HG03457 (cell line): ENCODE measurements around the gene LSR.
"Not testable (repeated sequence)": the region's sequence is repeated elsewhere in the genome, so short reads cannot be mapped to it uniquely, and the experiment has no call there.

Experiments used
- ATAC-seq: cut with Tn5 transposase; IDR thresholded peaks from one replicate; pipeline ENCODE4 v1.9.1; 2021; ENCODE audit warnings: moderate number of reproducible peaks; ENCODE audit not compliant: unreplicated experiment

The LSR gene

DNA sequence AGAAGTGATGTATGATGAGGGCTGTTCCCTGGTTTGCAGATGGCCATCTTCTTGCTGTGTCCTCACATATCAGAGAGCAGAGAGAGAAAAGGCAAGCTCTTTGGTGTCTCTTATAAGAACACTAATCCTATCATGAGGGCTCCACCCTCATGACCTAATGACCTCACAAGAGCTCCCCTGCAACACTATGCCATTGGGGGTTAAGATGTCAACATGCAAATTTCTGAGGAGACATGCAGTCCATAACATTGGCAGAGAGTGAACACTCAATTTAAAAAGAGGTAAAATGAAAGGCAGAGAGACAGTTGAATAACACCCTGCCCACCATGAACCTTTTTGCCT is 31.2 kb upstream of the LSR start:
- no peak for ATAC-seq

DNA sequence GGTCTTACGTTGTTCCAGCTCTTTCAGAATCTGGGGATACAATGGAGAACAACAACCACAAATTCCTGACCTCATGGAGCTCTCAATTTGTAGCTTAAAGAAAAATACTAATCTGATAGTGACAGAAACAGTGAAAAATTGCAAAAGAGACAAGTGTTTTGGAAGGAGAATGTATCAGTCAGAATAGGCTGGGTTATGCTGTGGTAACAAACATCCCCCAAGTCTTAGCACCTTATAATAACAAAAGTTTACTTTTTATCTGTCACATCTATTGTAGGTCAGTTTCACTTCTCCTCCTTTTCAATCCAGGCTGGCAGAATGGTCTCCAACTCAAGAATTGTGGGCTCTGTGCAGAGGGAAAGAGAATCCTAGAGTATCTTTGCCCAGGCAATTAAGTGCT is 29.8 kb upstream of the LSR start:
- ATAC-seq: no peak

DNA sequence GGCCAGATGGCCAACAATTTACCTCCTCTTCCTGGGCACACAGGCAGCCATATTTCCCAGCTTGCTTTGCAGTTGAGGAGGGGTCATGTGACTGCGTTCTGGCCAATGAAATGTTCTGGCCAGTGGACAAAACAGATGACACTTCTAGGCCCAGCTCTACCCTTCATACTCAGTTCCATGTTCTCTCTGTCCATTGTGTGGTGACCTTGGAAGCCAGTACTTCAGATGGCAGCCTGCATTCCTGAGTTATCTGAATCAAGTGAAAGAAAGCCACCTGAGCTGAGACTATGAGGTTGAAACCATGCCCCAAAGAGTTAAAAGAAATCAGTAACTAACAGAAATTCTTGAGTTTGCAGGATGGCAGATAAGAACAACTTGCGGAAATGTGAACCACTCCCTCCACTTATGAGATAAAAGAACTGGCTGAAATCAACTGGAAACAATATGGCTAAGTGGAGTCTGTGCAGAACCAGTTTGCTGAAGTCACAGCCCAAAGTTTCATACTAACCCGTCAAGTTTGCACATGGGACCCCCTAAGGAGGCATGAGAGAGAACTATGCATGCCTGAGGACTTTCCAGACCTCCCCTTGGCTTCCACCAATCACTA is 28.4 kb upstream of the LSR start:
- no peak for ATAC-seq

DNA sequence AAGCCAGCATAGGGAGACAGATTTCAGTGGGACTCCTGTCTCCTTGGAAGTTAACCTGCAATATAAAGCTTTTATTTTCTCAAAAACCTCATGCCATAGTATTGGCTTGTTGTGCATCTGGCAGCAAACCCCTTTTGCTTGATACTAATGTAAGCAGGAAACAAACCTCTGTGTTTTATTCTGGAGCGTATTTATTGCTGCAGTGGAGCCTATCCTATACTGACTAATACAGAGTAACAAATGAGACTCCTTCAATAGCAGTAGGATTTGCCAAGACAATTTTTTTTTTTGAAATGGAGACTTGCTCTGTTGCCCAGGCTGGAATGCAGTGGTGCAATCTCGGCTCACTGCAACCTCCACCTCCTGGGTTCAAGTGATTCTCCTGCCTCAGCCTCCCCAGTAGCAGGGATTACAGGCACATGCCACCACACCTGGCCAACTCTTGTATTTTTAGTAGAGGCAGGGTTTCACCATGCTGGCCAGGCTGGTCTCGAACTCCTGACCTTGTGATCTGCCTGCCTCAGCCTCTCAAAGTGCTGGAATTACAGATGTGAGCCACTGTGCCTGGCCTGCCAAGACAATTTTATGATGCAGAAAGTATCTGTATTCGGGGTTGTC is 27.7 kb upstream of the LSR start:
- ATAC-seq: not testable (repeated sequence)

DNA sequence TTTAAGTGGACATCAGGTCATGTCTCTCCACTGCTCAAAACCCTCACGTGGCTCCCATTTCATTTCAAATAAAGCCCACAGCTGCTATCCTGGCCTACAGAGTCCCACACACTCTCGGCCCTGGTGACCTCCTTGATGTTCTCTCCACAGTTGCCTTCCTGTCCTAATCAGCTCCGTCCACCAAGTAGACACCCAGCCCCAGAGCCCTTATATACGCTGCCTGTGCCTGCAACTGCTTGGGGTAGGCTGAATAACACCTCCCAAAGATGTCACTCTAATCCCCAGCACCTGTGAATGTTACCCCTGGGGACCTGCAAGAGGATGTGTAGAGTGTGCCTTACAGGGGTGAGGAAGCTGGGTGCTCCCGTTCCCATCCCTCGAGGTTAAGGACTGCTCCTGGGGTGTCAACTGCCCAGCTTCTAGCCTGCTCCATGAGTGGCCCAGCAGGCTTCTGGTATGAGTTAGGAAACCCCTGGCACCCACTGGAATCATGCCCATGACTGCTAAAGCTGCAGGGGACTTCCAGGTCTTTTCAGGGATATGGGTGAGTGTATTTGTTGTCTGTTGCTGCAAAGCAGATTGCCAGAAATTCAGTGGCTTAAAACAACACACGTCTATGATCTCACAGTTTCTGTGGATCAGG is 26.3 kb upstream of the LSR start:
- no peak for ATAC-seq

DNA sequence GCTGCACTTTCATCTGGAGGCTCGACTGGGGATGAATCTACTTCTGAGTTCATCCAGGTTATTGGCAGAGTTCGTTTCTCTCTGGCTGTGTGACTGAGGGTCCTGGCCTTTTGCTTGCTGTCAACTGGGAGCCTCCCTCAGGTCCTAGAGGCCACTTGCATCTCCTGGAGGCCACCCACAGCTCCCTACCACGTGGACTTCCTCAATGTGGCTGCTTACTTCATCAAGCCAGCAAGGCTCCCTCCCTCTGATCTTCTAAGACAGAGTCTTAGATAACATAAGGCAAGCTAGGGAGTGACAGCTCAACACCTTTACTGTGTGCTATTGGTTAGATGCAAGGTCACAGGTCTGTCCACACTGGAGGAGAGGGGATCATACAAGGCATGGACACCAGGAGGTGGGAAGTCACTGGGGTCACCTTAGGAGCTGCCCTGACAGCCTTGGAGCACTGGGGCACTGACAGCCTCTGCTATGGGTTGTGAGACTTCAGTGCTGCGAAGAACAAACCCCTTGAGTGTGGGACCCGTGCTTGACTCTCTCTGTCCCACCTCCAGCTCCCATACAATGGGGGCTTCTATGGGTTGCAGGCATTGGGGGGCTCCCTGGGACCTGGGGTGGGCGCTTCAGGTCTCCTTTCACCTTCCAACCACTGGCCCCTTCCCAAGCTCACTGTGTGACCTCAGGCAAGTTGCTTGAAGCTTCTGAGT is 25.6 kb upstream of the LSR start:
- no peak for ATAC-seq

DNA sequence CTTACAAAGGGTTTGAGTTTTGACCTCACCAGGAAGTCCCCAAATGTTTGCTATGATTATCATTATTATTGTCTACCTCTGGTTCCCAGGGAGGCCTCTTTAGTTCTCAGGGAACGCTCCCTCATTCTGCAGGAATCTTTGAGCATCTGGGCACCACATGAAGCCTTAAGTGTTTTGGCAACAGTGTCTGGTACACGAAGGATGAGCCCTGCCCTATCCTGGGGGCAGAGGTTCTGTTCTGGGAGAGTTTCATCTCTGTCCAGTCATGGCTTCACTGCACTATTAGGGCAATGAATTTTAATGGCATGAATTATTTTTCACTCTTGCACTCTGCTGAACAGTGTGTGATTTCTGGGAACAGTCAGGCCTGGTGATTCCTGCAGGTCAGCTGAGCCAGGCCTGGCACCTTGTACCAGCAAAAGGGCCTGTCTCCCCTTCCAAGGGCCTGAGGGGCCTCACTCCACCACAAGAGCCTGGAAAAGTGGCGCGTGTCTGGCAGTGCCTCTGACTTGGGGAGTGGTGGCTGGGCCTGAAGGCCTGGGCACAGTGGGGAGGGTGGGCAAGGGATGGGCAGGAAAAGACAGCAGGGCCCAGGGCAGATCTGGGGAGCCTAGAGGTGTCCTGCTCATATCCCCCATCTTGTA is 24.8 kb upstream of the LSR start:
- no peak for ATAC-seq

DNA sequence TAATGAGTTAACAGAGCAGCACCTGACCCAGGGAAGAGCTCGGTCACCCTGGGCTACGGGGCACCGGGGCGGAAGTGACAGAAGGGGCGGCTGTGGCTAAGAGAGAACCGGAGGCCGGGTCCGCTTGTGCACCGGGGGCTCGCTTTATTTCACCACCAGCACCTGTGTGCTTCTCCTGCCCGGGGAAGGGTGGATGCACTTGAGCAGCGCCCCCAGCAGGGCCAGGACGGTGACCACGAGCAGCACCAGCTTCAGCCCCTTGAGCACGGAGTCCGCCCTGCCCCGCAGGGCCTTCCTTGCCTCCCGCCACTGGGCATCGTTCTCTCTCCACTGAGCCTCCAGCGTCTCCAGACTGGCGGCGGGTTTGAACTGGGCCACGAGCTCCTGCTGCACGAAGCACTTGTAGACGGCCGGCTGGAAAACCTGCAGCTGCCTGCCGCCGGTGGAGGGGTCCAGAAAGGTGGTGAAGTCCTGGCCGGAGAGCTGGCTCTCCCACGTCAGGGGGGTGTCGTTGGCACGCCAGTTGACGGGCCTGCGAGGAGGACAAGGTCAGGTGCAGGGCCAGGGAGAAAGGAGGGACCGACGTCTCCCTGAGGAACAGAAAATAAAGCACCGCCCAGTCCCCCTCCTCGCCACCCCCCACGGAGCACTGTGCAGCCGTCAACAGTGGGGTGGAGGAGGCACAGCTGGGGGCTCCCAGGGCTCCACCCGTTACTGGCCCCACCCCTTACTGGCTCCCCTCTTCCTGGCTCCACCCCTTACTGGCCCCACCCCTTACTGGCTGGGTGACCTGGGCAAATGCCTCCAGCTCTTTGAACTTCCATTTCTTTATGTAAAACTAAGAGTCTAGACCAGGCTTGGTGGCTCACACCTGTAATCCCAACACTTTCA is 23.9 kb upstream of the LSR start:
- no peak for ATAC-seq

DNA sequence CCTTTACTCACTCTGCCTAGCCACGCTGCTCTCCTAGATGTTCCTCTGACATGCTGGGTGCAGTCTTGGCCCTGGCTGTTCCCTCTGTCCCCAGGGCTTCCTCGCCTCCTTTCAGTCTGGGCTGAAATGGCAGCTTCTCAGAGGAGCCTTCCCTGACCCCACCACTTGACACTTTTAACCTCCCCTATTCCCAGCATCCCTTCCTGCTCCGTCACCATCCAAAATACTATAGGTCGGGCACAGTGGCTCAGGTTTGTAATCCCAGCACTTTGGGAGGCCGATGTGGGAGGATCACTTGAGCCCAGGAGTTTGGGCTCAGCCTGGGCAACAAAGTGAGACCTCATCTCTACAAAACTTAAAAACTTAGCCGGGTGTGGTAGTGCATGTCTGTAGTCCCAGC is 22.9 kb upstream of the LSR start:
- ATAC-seq: no peak

DNA sequence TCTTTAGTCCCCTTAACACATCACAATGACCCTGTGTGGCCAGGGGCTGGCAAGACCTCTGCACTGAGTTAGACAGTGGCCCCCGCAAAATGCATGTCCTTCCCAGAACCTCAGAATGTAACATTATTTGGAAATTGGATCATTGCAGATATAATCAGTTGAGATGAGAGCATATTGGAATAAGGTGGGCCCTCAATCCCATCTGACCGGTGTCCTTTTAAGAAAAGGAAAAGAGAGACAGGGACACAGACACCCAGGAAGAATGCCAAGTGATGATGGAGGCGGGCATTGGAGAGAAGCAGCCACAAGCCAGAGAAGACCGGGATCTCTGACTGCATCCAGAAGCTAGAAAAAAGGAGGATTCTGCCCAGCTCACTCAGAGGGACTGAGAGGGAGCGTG is 22.1 kb upstream of the LSR start:
- ATAC-seq: no peak

DNA sequence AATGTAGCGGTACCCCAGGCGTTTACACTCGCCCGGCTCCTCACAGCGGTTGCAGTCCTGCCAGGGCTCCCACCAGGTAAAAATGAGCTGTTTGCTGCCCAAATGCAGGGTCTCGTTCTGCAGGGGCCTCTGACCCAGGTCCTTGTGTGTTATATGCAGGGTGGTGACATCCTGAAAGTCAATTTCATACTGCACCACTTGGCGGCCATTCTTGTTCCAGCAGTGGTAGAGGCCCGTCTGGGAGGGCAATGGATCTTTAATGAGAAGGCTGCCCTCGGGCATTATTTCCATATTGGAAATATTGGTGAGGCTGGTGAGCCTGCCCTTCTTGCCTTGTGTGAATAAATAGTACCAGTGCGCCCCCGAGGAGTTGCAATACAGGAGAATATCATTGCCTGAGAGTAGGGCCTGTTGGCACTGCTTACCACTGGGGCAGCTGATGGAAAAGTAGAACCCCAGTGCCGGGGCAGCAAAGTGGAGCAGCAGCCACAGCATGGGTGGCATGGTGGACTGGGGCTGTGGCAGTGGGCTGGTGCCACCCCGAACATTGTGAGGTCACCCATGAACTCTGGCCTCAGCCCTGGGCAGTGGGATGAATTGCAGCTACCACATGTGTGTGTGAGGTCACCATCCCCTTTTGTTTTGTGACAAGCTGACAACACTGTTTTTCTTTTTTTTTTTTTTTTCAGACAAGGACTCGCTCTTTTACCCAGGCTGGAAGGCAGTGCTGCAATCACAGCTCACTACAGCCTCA is 20.4 kb upstream of the LSR start, which contains the start of gene FAM187B:
Gene FAM187B (minus strand): TSS at position 563 of the 754 bp plus-strand sequence. CDS start 59 bp downstream, at position 504.
- ATAC-seq: no peak

DNA sequence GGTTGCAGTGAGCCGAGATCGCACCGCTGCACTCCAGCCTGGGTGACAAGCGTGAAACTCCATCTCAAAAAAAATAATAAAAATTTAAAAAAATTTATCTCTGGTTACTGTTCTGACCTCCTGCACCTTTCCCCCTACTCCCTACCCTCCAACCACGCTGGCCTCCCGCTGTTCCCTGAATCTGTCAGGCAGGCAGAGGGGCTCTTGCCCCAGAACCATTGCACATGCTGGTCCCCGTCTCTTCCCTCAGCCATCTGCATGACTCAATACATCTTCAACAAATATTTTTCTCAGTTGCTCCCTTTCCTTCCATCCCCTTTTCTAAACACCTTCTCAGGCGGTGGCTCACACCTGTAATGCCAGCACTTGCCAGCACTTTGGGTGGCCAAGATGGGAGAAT is 19.2 kb upstream of the LSR start:
- no peak for ATAC-seq

DNA sequence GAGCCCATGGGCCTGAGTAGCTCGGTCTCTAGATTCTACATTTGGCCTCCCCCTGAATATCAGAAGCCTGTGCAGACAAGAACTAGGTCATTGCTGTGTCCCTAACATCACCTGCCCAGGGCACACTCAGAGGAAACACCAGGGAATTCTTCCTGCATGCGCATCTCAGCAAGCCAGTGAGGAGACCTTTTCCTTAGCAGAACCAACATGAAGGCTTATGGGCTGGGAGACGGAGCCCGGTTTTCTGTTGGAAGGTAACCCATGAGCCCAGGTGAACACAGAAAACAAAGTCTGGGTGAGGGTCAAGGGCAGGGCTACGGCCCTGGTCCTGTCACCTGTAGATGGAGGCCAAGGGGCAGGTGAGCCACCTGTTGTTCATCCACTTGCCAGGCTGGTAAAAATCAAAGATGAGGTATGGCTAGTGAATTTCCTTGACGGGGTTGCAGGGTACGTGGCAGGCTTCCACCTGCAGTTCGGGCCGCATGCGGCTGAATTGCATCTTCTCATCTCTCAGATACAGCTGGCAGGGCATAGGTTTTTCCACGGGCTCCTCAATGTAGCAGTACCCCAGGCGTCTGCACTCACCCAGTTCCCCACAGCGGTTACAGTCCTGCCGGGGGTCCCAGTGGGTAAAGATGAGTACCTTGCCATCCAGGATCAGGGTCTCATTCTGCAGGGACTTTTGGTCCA is 16.7 kb upstream of the LSR start:
- ATAC-seq: no peak

DNA sequence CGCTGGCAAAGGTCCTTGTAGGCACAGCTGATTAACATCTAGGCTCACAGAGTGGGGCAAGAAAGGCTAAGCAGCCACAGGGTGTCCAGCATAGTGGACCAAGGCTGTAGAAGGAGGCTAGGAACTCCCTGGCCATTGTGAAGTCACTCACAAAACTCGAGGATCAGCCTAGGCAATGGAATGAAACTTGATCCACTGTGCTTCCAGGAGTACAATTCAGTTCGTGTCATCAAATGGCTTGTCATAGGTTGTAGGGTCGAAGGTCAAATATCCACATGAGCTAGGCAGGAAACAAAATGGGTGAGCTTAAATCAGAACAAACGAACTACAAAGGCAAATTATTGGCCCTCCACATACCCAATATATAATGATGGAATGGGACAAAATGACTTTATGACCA is 15.9 kb upstream of the LSR start:
- ATAC-seq: no peak

DNA sequence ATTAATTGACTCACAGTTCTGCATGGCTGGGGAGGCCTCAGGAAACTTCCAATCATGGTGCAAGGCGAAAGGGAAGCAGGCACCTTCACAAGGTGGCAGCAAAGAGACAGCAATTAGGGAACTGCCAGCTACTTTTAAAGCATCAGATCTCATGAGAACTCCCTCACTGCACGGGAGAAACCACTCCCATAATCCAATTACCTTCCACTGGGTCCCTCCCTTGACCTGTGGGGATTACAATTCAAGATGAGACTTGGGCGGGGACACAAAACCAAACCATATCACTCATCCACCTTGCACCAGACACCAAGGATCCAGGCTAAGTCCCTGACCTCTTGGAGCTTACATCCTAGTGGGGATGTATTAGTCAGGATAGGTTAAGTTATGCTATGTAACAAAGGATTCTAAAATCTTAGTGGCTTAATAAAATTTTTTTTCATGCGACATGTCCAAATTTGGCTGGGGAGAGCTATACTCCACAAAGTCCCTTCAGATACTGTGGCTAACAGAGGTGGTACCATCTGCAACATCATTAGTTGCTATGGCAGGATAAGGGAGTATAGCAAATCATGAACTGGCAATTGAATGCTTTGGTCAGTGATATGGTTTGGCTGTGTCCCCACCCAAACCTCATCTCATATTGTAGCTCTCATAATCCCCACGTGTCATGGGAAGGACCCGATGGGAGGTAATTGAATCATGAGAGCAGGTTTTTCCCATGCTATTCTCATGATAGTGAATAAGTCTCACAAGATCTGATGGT is 12.0 kb upstream of the LSR start:
- ATAC-seq: no peak

DNA sequence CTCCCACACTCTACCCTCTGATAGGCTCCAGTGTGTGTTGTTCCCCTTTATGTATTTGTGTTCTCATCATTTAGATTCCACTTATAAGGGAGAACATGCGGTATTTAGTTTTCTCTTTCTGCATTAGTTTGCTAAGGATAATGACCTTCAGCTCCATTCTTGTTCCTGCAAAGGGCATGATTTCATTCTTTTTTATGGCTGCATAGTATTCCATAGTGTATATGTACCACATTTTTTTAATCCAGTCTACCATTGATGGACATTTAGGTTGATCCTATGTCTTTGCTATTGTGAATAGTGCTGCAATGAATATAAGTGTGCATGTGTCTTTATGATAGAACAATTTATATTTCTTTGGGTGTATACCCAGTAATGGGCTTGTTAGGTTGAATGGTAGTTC is 9.2 kb upstream of the LSR start:
- ATAC-seq: not testable (repeated sequence)

DNA sequence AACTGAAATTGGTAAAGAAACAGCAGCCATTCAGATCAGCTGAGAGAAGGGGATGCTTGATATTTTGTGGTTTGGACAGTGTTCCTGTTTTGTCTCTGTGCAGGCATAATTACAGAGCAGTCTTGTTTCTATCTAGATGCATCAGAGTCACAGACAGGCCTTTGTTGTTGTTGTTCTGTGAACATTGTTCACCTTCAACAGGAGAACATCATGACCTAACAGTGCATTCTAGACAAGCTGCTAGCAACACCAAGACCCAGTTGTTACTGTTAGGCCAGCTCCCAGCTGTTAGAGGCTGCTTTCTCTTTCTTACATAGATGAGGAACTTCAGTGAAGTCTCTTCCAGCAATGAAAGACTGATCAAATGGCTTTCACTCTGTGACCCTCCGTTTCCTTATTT is 8.5 kb upstream of the LSR start:
- no peak for ATAC-seq

DNA sequence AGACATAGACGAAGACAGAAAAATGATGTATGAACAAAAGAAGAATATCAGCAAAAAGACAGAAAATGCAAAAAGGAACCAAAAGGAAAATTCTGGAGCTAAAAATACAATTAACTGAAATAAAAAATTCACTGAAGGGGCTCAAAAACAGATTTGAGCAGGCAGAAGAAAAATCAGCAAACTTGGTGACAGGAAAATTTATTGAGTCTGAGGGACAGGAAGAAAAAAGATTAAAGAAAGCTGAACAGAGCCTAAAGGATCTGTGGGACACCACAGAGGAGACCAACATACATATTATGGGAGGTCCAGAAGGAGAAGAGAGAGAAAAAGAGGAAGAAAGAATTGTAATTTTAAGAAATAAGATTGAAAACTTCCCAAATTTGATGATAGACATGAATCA is 7.4 kb upstream of the LSR start:
- ATAC-seq: no peak
